WTC11 (cell line): ENCODE results near the gene HIVEP2.

Source experiments
- CREB1 ChIP-seq: sonication (generic); formaldehyde crosslinking; IDR thresholded peaks from 2 replicates; pipeline ENCODE4 v1.8.0; 2023; ENCODE audit warnings: mild to moderate bottlenecking, missing genetic modification reagents
- CTCF ChIP-seq: fragments of 200-600 bp; IDR thresholded peaks from 2 replicates; pipeline ENCODE4 v1.8.0; 2022; ENCODE audit warnings: antibody characterized with exemption
- ELF4 ChIP-seq: sonication (generic); formaldehyde crosslinking; IDR thresholded peaks from 2 replicates; pipeline ENCODE4 v1.8.1; 2022; ENCODE audit warnings: low read depth, mild to moderate bottlenecking, moderate library complexity, missing genetic modification reagents
- FOXK1 ChIP-seq: sonication (generic); formaldehyde crosslinking; IDR thresholded peaks from 2 replicates; pipeline ENCODE4 v1.8.0; 2022; ENCODE audit warnings: mild to moderate bottlenecking, moderate library complexity, missing genetic modification reagents
- IRF2 ChIP-seq: sonication (generic); formaldehyde crosslinking; IDR thresholded peaks from 2 replicates; pipeline ENCODE4 v1.8.0; 2022; ENCODE audit warnings: low read depth, missing genetic modification reagents, borderline replicate concordance
- NFATC4 ChIP-seq: fragments of 250-450 bp; sonication (Bioruptor Pico); IDR thresholded peaks from 2 replicates; pipeline ENCODE4 v1.9.0; 2021; ENCODE audit warnings: mild to moderate bottlenecking
- NFYB ChIP-seq: sonication (generic); formaldehyde crosslinking; conservative IDR thresholded peaks from 2 replicates; pipeline ENCODE4 v1.8.0; 2022; ENCODE audit warnings: low read depth, missing genetic modification reagents
- SMAD4 ChIP-seq: sonication (generic); formaldehyde crosslinking; IDR thresholded peaks from 2 replicates; pipeline ENCODE4 v1.8.0; 2022; ENCODE audit warnings: mild to moderate bottlenecking, missing genetic modification reagents
- SP1 ChIP-seq: sonication (generic); formaldehyde crosslinking; conservative IDR thresholded peaks from 2 replicates; pipeline ENCODE4 v1.8.1; 2022; ENCODE audit warnings: missing genetic modification reagents
- USF2 ChIP-seq: sonication (generic); formaldehyde crosslinking; IDR thresholded peaks from 2 replicates; pipeline ENCODE4 v1.8.1; 2023; ENCODE audit warnings: mild to moderate bottlenecking, missing genetic modification reagents, moderate library complexity
- ZMAT4 ChIP-seq: fragments of 250-450 bp; sonication (Bioruptor Pico); IDR thresholded peaks from 2 replicates; pipeline ENCODE4 v1.9.0; 2021; ENCODE audit warnings: mild to moderate bottlenecking
- ZNF121 ChIP-seq: sonication (generic); formaldehyde crosslinking; IDR thresholded peaks from 2 replicates; pipeline ENCODE4 v1.8.0; 2023; ENCODE audit warnings: missing genetic modification reagents
- ZNF512 ChIP-seq: sonication (generic); formaldehyde crosslinking; IDR thresholded peaks from 2 replicates; pipeline ENCODE4 v1.8.1; 2022; ENCODE audit warnings: missing genetic modification reagents, borderline replicate concordance

- TF ChIP-seq SP1 (CRISPR knock-in tag) (no peak), CTCF (no peak), ZNF512 (CRISPR knock-in tag) (no peak), ZNF121 (no peak), ZMAT4 (CRISPR knock-in tag) (no peak), CREB1 (no peak), FOXK1 (CRISPR knock-in tag) (no peak), IRF2 (CRISPR knock-in tag) (no peak), NFYB (CRISPR knock-in tag) (no peak), USF2 (CRISPR knock-in tag) (no peak), ELF4 (no peak), NFATC4 (no peak), SMAD4 (CRISPR knock-in tag) (no peak)
Measured at GRCh38 chr6:142914937-142915697, 29.9 kb downstream of the HIVEP2 start.
